ENCODE results near the gene DIPK1A. TPM values are rescaled to one million over a fixed set of nuclear protein-coding genes. Genes with fewer than 3 reads are reported as not detected.

The DIPK1A gene
- total RNA-seq, 1 donor from 2014 or later: 5.6 TPM

DNA sequence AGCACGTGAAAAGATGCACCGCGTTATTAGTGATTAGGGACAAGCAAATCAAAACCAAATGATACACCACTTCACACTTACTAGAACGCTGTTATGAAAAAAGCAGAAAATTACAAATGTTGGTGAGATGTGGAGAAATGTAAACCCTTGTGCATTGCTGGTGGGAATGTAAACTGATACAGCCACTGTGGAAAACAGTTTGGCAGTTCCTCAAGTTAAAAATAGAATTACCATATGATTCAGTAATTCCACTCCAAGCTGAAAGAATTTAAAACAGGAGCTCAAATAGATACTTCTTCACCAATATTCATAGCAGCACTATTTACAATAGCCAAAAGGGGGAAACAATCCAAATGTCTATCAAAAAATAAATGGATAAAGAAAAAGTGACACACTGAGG is 166.1 kb downstream of the DIPK1A start:
- DNase-seq: no peak
- Histone ChIP-seq H3K27ac (no peak overlapping the region), H3K4me1 (no peaks in the 10 kb centered on the region), H3K4me3 (no peak overlapping the region), H3K27me3 (ENCODE audit: low read depth) (no peaks in the 10 kb centered on the region), H3K36me3 (no peaks in the 10 kb centered on the region), H3K9me3 (no peaks in the 10 kb centered on the region)
- ATAC-seq: no peak
- TF ChIP-seq, protein P1, sequence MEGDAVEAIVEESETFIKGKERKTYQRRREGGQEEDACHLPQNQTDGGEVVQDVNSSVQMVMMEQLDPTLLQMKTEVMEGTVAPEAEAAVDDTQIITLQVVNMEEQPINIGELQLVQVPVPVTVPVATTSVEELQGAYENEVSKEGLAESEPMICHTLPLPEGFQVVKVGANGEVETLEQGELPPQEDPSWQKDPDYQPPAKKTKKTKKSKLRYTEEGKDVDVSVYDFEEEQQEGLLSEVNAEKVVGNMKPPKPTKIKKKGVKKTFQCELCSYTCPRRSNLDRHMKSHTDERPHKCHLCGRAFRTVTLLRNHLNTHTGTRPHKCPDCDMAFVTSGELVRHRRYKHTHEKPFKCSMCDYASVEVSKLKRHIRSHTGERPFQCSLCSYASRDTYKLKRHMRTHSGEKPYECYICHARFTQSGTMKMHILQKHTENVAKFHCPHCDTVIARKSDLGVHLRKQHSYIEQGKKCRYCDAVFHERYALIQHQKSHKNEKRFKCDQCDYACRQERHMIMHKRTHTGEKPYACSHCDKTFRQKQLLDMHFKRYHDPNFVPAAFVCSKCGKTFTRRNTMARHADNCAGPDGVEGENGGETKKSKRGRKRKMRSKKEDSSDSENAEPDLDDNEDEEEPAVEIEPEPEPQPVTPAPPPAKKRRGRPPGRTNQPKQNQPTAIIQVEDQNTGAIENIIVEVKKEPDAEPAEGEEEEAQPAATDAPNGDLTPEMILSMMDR (IDR thresholded peaks at IDR 0.05): no peak
- intact Hi-C loops (cut with DNase I): no loop called here

DNA sequence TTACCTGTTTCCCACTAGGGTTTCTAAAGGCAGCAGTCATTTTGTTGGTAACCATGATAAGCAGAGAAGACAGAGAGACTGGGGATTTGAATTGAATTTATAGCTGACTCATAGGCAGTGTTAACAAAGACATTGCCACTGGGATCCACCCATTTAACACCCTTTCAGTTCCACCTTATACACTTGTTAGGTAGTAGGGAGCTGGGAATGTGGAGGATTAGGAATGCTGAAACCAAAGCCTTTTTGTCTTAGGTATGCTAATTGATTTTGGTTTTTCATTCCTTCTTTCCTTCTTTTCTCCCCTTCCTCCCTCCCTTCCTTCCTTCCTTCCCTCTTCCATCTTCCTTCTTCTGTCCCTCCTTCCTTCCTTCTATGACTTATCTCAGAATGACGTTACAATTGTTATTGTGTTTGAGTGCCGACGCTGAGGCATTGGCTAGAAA is 168.9 kb downstream of the DIPK1A start:
- no peak overlapping the region for H3K4me3 ChIP-seq
- ATAC-seq: no peak
- peaks cover 4% of the 10 kb centered on the region for H3K4me1 ChIP-seq

More for the DNA sequence above, 168.9 kb downstream of the DIPK1A start:
- Histone ChIP-seq H3K9me3 (no peaks in the 10 kb centered on the region), H3K36me3 (no peaks in the 10 kb centered on the region), H3K27ac (no peak overlapping the region), H3K27me3 (ENCODE audit: low read depth) (no peaks in the 10 kb centered on the region)
- no peak for DNase-seq
- intact Hi-C loops (cut with DNase I): no loop called here
- TF ChIP-seq, protein P1 (IDR thresholded peaks at IDR 0.05): no peak

Other genes with a start within 250 kb of the DIPK1A start
- gene EVI5, start 176.4 kb downstream of the DIPK1A start, total RNA-seq: 48.5 TPM
- gene RPL5, start 129.4 kb downstream of the DIPK1A start, total RNA-seq: 713 TPM
- 20.2 TPM for gene MTF2, start 117.8 kb upstream of the DIPK1A start, total RNA-seq
- gene TMED5, start 219.0 kb upstream of the DIPK1A start, total RNA-seq: 92.5 TPM
- gene CCDC18, start 219.3 kb upstream of the DIPK1A start, total RNA-seq: 6.7 TPM

Data from lower lobe of right lung (tissue), 2 donors.